ENCODE results near the gene CMTM6.
"Not testable (repeated sequence)": the region's sequence is repeated elsewhere in the genome, so short reads cannot be mapped to it uniquely, and the experiment has no call there.

The CMTM6 gene, protein sequence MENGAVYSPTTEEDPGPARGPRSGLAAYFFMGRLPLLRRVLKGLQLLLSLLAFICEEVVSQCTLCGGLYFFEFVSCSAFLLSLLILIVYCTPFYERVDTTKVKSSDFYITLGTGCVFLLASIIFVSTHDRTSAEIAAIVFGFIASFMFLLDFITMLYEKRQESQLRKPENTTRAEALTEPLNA

DNA sequence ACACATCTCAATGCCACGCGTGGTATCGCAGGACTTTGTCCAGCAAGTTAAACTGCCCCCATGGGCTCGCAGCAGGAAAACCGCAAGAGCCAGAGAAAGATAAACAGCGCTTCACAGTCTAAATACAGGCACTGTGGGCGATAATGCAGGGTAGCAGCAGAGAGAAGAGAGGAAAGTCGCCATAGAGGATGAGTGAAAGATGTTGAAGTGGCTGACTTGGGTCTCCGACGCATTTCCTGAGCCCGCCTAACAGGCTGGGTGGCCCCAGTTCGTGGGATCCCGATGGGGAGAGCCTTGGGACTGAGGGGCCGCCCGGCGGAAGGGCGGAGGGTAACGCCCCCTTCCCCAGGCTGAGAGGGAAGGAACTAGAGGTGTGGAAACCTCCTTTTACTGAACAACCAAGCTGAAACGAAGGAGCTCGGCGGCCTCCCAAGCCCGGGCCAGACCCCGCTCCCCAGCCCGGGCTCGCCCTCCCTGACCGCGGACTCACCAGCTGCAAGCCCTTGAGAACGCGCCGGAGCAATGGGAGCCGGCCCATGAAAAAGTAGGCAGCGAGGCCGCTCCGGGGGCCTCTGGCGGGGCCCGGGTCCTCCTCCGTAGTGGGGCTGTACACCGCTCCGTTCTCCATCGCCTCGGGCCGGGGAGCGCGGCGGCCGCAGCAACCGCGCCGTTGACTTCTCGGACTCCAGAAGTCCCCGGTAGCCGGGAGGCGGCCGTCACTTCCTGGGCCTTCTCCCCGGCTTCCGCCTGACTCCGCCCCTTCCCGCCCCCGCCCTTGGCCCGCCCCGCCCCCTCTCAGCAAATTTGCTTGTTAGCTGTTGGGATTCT is at the start of gene CMTM6:
Gene CMTM6, minus strand, starts transcription at position 735 of the 828 bp plus-strand sequence. Its CDS starts 107 bp downstream, at position 628.
- DNase-seq (ENCODE audit: low spot score): peak; percentile 98

DNA sequence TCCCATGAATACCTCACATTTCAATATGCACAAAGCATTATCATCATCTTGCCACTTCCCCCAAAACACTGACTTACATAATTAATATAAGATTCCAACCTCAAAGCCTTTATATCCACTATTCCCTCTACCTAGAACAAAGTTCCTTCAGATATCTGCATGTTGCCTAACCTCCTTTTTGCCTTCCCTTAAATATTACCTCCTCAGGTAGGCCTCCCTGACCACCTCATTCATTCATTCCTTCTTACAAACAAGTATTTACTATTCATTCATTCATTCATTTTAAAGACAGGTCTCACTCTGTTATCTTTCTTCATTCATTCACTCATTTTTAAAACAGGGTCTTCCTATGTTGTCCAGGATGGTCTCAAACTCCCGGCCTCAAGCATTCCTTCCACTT is 49.4 kb upstream of the CMTM6 start:
- no peak for DNase-seq (ENCODE audit: low spot score)

- DNase-seq (ENCODE audit: low spot score): no peak
Measured at GRCh38 chr3:32551496-32551895, 48.8 kb upstream of the CMTM6 start.

- no peak for DNase-seq (ENCODE audit: low spot score)
Measured at GRCh38 chr3:32551087-32551486, 48.4 kb upstream of the CMTM6 start.

DNA sequence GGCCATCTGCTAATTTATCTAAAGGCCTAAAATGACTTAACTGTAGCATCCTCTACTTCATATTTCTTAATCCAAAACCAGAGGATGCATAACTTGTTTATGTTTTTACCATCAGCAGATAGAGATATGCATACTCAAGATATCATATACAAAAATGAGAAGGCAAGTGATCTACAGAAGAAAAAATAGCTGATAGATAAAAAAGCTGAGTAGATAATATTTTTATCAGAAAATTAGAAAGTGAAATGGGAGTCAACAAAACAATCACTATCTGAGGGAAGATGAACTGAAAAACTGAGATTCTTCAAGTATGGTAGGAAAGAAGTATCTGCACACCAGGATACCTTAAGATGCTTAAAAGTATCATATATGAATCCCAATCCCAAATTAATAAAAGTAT is 42.7 kb upstream of the CMTM6 start:
- DNase-seq (ENCODE audit: low spot score): no peak

- DNase-seq (ENCODE audit: low spot score): no peak
Measured at GRCh38 chr3:32544894-32545293, 42.2 kb upstream of the CMTM6 start.

DNA sequence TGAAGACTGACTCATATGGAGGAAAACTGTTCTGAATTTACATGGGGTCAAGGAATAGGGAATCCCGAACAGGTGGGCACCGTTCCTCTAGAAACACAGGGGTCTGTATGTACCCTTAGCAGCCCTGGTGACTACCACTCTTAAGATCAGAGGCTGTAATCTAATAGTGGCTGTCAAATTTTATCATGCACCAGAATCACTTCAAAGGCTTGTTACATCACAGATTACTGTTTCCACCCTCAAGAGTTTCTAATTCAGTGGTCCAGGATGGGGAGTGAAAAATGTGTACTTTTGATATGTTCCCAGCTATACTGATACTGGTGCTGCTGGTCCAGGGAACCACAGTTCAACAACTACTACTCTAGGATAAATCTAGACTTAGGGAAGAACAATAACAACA is 40.2 kb upstream of the CMTM6 start:
- no peak for DNase-seq (ENCODE audit: low spot score)

- no peak for DNase-seq (ENCODE audit: low spot score)
Measured at GRCh38 chr3:32540899-32541298, 38.2 kb upstream of the CMTM6 start.

- DNase-seq (ENCODE audit: low spot score): no peak
Measured at GRCh38 chr3:32532434-32532833, 29.8 kb upstream of the CMTM6 start.

DNA sequence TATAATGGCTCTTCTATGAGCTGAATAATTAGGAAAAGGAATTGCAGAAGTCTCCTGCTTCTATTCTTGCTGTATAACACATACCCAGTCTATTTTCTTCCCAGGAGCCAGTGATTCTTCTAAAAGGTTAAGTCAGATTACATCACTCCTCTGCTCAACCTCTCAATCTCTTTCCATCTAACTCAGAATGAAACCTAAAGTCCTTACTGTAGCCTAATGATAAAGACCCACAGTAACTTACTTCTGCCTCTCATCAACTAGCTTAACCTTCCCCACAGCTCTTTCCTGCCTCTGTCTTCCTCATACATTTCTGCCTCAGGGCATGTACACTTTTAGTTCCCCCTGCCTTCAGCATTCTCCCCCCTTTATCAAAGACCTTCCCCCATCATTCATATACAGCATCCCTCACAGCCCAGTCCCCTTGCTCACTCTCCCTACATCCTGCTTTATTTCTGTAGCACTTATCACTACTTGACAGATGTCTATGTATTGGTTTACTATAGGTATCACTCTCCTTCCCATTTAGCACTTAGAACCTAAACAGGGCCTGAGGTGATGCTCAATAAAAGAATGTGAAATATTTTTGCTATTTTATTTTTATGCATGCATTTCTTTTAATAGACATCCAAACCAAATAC is 28.5 kb upstream of the CMTM6 start:
- no peak for DNase-seq (ENCODE audit: low spot score)

DNA sequence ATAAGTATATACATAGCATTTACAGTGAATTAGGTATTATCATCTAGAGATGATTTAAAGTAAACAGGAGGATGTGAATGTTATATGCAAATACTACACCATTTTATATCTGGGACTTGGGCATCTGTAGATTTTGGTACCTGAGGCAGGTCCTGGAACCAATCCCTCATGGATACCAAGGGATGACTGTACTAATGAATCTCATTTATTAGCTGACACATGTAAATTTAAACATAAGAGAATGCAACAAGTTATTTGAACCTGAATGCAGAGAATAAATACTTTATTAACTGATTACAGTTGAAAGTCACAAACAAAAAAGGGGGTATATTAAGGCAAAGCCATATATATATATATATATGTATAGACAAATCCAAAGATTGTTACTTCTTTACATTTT is 23.1 kb upstream of the CMTM6 start:
- DNase-seq (ENCODE audit: low spot score): no peak

GRCh38 chr3:32522682-32523081 is 20.0 kb upstream of the CMTM6 start:
- peak; percentile 58 for DNase-seq (ENCODE audit: low spot score)

GRCh38 chr3:32518921-32519320 is 16.3 kb upstream of the CMTM6 start:
- DNase-seq (ENCODE audit: low spot score): not testable (repeated sequence)

- not testable (repeated sequence) for DNase-seq (ENCODE audit: low spot score)
Measured at GRCh38 chr3:32516751-32517150, 14.1 kb upstream of the CMTM6 start.

GRCh38 chr3:32511005-32511404 is 8.4 kb upstream of the CMTM6 start:
- DNase-seq (ENCODE audit: low spot score): no peak

- DNase-seq (ENCODE audit: low spot score): peak; percentile 89
Measured at GRCh38 chr3:32510075-32510724, 7.5 kb upstream of the CMTM6 start.

GRCh38 chr3:32508711-32509110 is 6.1 kb upstream of the CMTM6 start:
- DNase-seq (ENCODE audit: low spot score): no peak

GRCh38 chr3:32506466-32506865 is 3.8 kb upstream of the CMTM6 start:
- DNase-seq (ENCODE audit: low spot score): no peak

- no peak for DNase-seq (ENCODE audit: low spot score)
Measured at GRCh38 chr3:32502946-32503286, 264 bp upstream of the CMTM6 start.

- no peak for DNase-seq (ENCODE audit: low spot score)
Measured at GRCh38 chr3:32501783-32502117, 902 bp downstream of the CMTM6 start.

DNA sequence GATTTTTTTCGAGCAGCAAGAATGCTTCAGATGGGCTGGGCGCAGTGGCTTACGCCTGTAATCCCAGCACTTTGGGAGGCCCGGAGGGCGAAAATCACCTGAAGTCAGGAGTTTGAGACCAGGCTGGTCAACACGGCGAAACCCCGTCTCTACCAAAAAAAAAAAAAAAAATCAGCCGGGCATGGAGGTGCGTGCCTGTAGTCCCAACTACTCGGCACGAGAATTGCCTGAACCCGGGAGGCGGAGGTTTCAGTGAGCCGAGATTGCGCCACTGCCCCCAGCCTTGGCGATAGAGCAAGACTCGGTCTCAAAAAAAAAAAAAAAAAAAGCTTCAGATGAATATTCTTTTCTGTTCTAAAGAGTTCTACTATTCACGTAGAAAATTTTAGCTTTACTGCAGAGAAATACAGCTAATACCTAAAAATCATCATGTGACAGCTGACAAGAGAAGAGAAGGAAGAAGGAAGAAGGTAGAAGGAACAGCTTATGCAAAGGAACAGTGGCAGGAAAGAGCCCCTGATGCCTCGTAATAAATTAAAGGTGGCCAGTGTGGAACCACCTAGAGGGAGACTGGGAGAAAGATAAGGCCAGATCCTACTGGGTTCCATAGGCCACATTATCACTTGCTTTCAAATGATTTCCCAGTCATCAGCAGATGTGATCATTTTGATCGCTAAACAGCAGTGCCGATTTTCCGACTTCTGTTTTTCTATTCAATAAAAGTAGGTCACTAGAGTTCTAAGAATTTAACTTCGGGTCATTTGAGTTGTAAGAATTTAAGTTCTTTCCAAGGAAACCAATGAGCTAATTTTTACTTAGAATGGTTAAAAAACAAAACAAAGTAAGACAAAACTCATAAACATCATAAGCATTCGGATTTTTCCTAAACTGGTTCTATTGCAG is 1.5 kb downstream of the CMTM6 start:
- no peak for DNase-seq (ENCODE audit: low spot score)

DNA sequence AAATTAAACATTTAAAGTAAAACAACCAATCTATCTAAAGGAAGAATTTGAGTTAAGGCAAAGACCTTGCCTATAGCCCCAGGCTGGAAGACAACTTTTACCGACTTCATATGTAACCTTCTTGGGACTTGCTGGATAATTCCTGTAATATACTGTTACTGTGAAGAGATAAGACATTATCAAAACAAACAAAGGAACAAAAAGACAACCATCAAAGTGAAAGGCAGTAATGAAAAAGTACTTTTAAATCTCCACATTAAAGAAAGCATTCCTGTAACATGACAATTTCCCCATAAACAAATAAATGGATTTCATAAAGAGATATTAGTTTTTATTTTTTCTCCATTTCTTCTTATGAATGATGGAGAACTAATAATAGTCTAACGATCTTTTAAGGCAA is 2.4 kb downstream of the CMTM6 start:
- no peak for DNase-seq (ENCODE audit: low spot score)
